ENCODE results near the gene SLX4IP.

The SLX4IP gene

DNA sequence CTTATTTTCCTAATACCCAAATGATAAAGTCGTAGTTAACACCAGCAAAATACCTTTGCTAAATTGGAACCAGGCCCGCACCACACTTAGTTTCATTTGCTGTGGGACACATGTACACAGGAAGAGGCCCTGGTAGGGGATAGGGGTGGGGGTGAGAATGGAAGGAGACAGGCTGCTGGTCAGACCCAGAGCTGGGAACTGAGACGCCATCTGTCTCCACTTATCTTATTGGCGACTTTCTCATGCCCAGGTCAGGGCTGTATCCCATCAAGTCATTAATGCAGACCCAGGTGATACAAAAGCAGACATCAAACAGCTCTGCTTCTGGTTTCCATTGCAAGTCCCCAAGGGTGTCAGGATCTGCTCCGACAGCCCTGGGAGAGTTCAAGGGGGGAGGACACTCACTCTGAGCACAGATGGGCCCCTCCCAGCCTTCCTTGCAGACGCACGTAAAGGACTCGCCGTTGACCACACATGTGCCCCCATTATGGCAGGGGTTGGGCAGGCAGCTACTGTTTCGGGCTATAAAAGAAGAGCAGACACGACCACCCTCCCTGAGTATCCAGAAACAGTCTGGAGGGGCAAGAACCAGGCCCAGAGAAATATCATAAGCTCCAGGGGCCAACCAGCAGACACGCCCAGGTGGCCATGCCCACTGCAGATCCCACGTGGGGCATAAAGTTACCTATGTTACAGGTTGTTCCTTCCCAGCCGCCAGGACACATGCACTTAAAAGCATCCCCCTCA lies 209.5 kb downstream of the SLX4IP start:
- TF ChIP-seq TAF1 (IDR thresholded peaks at IDR 0.05; ENCODE audit: borderline replicate concordance, insufficient read depth, low read length) = no peak

DNA sequence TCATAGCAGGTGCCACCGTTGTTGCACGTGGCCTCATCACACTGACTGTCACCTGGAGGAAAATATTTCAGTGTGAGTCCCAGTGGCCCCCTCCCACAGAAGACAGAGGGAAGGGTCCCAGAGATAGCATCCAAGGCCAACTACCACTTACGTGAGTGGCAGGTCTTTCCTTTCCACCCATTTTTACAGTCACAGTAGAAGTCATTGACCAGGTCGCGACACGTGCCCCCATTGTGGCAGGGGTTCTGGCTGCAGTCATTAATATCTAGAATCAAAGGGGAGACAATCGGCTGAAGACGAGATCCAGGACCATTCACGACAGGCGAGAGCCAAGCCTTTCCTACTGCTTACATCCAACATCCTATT lies 210.1 kb downstream of the SLX4IP start:
- TF ChIP-seq FOXP2 (optimal IDR thresholded peaks at IDR 0.05; ENCODE audit: borderline replicate concordance, extremely low read depth, extremely low read length, insufficient read depth) (no peak), TAF1 (IDR thresholded peaks at IDR 0.05; ENCODE audit: borderline replicate concordance, insufficient read depth, low read length) (no peak), POLR2AphosphoS5 (IDR thresholded peaks at IDR 0.05; ENCODE audit: low read depth, low read length) (no peak), SIN3A (IDR thresholded peaks at IDR 0.05; ENCODE audit: borderline replicate concordance, insufficient read depth, low read length) (no peak)
- TF ChIP-seq, protein P1, sequence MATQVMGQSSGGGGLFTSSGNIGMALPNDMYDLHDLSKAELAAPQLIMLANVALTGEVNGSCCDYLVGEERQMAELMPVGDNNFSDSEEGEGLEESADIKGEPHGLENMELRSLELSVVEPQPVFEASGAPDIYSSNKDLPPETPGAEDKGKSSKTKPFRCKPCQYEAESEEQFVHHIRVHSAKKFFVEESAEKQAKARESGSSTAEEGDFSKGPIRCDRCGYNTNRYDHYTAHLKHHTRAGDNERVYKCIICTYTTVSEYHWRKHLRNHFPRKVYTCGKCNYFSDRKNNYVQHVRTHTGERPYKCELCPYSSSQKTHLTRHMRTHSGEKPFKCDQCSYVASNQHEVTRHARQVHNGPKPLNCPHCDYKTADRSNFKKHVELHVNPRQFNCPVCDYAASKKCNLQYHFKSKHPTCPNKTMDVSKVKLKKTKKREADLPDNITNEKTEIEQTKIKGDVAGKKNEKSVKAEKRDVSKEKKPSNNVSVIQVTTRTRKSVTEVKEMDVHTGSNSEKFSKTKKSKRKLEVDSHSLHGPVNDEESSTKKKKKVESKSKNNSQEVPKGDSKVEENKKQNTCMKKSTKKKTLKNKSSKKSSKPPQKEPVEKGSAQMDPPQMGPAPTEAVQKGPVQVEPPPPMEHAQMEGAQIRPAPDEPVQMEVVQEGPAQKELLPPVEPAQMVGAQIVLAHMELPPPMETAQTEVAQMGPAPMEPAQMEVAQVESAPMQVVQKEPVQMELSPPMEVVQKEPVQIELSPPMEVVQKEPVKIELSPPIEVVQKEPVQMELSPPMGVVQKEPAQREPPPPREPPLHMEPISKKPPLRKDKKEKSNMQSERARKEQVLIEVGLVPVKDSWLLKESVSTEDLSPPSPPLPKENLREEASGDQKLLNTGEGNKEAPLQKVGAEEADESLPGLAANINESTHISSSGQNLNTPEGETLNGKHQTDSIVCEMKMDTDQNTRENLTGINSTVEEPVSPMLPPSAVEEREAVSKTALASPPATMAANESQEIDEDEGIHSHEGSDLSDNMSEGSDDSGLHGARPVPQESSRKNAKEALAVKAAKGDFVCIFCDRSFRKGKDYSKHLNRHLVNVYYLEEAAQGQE (IDR thresholded peaks at IDR 0.05; ENCODE audit: insufficient read depth in 1 of 2, low read depth in 2 of 2, low read length in 2 of 2) = no peak

DNA sequence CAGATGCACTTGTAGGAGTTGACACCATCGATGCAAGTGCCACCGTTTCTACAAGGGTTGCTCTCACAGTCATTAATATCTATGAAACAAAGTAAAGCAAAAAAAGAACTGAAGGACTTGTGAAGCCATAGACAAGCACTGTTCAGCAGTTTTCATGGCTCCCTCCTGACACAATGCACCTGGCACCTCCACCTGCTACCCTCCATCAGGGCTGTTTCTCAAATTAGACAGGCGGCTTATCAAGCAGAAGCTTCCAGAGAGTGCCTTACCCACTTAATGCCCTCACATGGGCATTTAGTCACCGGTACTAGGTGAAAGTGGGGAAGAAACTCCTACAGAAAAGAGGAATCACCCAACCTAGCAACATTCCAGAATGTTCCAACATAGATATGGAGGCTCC lies 210.9 kb downstream of the SLX4IP start:
- no peak for TF ChIP-seq FOXP2 (optimal IDR thresholded peaks at IDR 0.05; ENCODE audit: borderline replicate concordance, extremely low read depth, extremely low read length, insufficient read depth)

DNA sequence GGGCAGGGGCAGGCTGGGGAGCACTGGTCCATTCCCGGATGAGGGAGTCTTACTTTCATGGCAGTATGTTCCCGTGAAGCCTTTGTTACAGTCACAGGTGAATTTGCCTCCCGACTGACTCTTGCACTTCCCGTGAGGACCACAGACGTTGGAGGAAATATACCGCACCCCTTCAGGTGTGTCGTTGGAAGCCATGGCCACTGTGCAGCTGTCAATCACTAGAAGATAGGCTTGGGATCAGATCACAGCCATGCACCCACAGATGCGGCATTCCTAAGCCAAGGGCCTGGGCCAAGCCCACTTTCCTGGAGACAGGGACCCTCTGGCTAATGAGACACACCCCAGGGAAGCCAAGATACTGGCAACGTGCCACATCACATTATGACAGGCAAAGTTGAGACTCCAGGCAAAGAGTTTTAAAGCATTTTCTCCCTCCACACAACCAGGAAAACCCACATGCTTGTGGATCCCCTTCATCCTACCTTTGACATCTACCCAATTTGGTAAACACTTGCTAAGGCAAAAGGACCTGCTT lies 211.8 kb downstream of the SLX4IP start:
- TF ChIP-seq, protein P1 (IDR thresholded peaks at IDR 0.05; ENCODE audit: insufficient read depth in 1 of 2, low read depth in 2 of 2, low read length in 2 of 2) = no peak

DNA sequence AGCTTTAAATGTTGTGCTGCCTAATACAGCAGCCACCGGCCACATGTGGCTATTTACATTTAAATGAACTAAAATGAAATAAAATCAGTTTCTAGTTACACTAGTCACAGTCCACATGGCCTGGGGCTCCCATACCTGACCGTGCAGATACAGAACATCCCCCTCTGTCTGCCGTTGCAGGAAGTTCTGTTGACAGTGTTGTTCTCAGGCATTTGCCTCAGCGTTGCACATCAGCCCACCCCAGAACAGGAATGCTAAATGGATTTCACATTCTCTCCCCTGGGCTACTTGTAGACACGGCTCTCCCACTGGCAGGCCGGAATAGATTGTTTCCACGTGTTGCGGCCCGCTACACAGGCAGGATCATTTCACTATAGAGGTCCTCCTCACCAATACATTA lies 212.4 kb downstream of the SLX4IP start:
- TF ChIP-seq, protein P1 (IDR thresholded peaks at IDR 0.05; ENCODE audit: insufficient read depth in 1 of 2, low read depth in 2 of 2, low read length in 2 of 2) = no peak
- no peak for TF ChIP-seq TAF1 (IDR thresholded peaks at IDR 0.05; ENCODE audit: borderline replicate concordance, insufficient read depth, low read length)
- no peak for TF ChIP-seq POLR2AphosphoS5 (IDR thresholded peaks at IDR 0.05; ENCODE audit: low read depth, low read length)
- TF ChIP-seq FOXP2 (optimal IDR thresholded peaks at IDR 0.05; ENCODE audit: borderline replicate concordance, extremely low read depth, extremely low read length, insufficient read depth) = no peak
- no peak for TF ChIP-seq SIN3A (IDR thresholded peaks at IDR 0.05; ENCODE audit: borderline replicate concordance, insufficient read depth, low read length)

DNA sequence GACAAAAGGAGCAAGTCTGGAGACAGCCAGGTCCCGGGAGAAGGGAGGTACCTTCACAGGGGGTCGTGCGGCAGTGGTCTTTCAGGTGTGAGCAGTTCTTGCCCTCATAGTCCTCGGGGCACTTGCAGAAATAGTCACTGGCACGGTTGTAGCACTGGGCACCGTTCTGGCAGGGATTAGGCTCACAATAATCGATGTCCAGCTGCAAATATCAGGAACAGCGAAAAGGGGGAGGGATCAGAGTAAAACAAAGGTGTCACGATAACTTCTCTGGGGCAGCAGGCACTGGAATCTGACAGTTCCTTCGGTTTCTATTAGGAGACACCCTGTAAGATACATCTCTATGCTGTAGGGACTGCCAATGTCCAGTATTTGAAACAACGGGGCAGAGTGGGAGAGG lies 212.8 kb downstream of the SLX4IP start:
- no peak for TF ChIP-seq FOXP2 (optimal IDR thresholded peaks at IDR 0.05; ENCODE audit: borderline replicate concordance, extremely low read depth, extremely low read length, insufficient read depth)
- no peak for TF ChIP-seq SIN3A (IDR thresholded peaks at IDR 0.05; ENCODE audit: borderline replicate concordance, insufficient read depth, low read length)
- no peak for TF ChIP-seq TAF1 (IDR thresholded peaks at IDR 0.05; ENCODE audit: borderline replicate concordance, insufficient read depth, low read length)
- no peak for TF ChIP-seq POLR2AphosphoS5 (IDR thresholded peaks at IDR 0.05; ENCODE audit: low read depth, low read length)
- TF ChIP-seq, protein P1 (IDR thresholded peaks at IDR 0.05; ENCODE audit: insufficient read depth in 1 of 2, low read depth in 2 of 2, low read length in 2 of 2) = no peak

All from PFSK-1 (cell line).